ENCODE measurements around the gene GAB4. TPM values are rescaled to one million over a fixed set of nuclear protein-coding genes. Genes with fewer than 3 reads are reported as not detected.

Gene GAB4
- total RNA-seq, 4 donors from 2014 or later, result not detected

GRCh38 chr22:16970446-16970845 is 37.6 kb downstream of the GAB4 start:
- H3K36me3 ChIP-seq, result no peaks in the 10 kb centered on the region
- TF ChIP-seq, protein P1, sequence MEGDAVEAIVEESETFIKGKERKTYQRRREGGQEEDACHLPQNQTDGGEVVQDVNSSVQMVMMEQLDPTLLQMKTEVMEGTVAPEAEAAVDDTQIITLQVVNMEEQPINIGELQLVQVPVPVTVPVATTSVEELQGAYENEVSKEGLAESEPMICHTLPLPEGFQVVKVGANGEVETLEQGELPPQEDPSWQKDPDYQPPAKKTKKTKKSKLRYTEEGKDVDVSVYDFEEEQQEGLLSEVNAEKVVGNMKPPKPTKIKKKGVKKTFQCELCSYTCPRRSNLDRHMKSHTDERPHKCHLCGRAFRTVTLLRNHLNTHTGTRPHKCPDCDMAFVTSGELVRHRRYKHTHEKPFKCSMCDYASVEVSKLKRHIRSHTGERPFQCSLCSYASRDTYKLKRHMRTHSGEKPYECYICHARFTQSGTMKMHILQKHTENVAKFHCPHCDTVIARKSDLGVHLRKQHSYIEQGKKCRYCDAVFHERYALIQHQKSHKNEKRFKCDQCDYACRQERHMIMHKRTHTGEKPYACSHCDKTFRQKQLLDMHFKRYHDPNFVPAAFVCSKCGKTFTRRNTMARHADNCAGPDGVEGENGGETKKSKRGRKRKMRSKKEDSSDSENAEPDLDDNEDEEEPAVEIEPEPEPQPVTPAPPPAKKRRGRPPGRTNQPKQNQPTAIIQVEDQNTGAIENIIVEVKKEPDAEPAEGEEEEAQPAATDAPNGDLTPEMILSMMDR (IDR thresholded peaks at IDR 0.05 in 4 of 5, conservative IDR thresholded peaks at IDR 0.05 in 1 of 5), result no peak
- TF ChIP-seq POLR2A (IDR thresholded peaks at IDR 0.05), result no peak
- no peaks in the 10 kb centered on the region for H3K4me1 ChIP-seq
- H3K4me3 ChIP-seq, result no peak overlapping the region
- in situ Hi-C loops (cut with MboI; ENCODE audit: low sequenced_read_pairs in 4 of 4) (no loop called here), intact Hi-C loops (cut with DNase I; ENCODE audit: low total_unique reads) (no loop called here)
- ATAC-seq (no peak), DNase-seq (no peak)
- H3K27me3 ChIP-seq, result peaks cover 0 to 3% (median 0%) of the 10 kb centered on the region in 3 donors
- no peak overlapping the region for H3K27ac ChIP-seq
- H3K9me3 ChIP-seq, result no peaks in the 10 kb centered on the region

DNA sequence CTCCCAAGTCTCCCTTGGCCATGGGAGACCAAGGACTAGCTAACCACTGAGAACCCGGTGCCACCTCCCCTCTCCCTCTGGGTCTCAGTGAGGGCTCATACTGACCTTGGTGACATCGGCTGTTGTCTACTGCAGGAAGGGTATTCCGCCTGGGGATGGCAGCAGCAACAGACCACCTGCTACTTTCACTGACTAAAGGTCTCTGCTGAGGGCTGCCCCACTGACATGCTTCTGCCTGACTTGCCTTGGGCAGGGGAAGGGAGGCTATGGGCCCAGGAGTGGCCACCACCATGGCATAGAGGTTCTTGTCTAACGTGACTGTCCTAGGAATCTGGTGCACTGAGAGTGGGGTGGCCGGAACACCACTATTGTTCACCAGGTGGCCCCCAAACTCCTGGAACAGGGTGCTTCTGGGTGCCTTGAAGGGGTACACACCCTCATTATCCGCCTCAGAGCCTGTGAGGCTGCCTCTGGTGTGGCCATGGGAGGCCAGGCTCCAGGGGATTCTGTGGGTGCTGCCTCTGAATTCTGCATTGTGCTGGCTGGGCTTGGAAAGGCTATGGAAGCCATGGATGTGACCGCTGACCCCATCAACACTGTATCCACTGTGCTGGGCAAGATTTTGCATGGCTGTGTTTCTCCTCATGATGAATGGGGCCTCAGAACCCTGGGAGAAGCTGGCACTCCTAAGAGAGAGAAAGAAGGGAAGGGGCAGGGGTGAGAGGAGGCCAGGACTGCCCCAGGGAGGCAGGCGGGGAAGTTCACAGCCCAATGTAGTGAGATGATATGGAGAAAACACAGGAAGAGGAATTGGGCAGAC is 38.3 kb downstream of the GAB4 start:
- Histone ChIP-seq H3K4me1 (no peaks in the 10 kb centered on the region), H3K4me3 (no peak overlapping the region), H3K27me3 (peaks cover 0 to 3% (median 0%) of the 10 kb centered on the region in 3 donors), H3K27ac (no peak overlapping the region), H3K9me3 (no peaks in the 10 kb centered on the region), H3K36me3 (no peaks in the 10 kb centered on the region)
- DNase-seq (no peak), ATAC-seq (no peak)
- no peak for TF ChIP-seq POLR2A (IDR thresholded peaks at IDR 0.05)
- TF ChIP-seq, protein P1 (IDR thresholded peaks at IDR 0.05 in 4 of 5, conservative IDR thresholded peaks at IDR 0.05 in 1 of 5), result no peak
- intact Hi-C loops (cut with DNase I; ENCODE audit: low total_unique reads), result no loop called here
- in situ Hi-C loops (cut with MboI; ENCODE audit: low sequenced_read_pairs in 4 of 4), result no loop called here

GRCh38 chr22:16968218-16968595 is 39.8 kb downstream of the GAB4 start:
- in situ Hi-C loops (cut with MboI; ENCODE audit: low sequenced_read_pairs in 4 of 4) (no loop called here), intact Hi-C loops (cut with DNase I; ENCODE audit: low total_unique reads) (no loop called here)
- no peak overlapping the region for H3K4me3 ChIP-seq

GRCh38 chr22:16967453-16968217 is 40.4 kb downstream of the GAB4 start:
- H3K4me3 ChIP-seq, result no peak overlapping the region
- TF ChIP-seq, protein P1 (IDR thresholded peaks at IDR 0.05 in 4 of 5, conservative IDR thresholded peaks at IDR 0.05 in 1 of 5), result no peak
- no peak for TF ChIP-seq POLR2A (IDR thresholded peaks at IDR 0.05)
- in situ Hi-C loops (cut with MboI; ENCODE audit: low sequenced_read_pairs in 4 of 4), result no loop called here
- DNase-seq, result no peak
- H3K4me1 ChIP-seq, result no peaks in the 10 kb centered on the region
- H3K27ac ChIP-seq, result no peak overlapping the region
- H3K9me3 ChIP-seq, result no peaks in the 10 kb centered on the region
- ATAC-seq, result no peak
- H3K27me3 ChIP-seq, result no peaks in the 10 kb centered on the region
- H3K36me3 ChIP-seq, result no peaks in the 10 kb centered on the region
- intact Hi-C loops (cut with DNase I; ENCODE audit: low total_unique reads), result no loop called here

More at GRCh38 chr22:16968218-16968595, 39.8 kb downstream of the GAB4 start:
- H3K36me3 ChIP-seq, result no peaks in the 10 kb centered on the region
- DNase-seq (no peak), ATAC-seq (no peak)
- TF ChIP-seq, protein P1 (IDR thresholded peaks at IDR 0.05 in 4 of 5, conservative IDR thresholded peaks at IDR 0.05 in 1 of 5), result no peak
- TF ChIP-seq POLR2A (IDR thresholded peaks at IDR 0.05), result no peak
- no peaks in the 10 kb centered on the region for H3K9me3 ChIP-seq
- no peak overlapping the region for H3K27ac ChIP-seq
- no peaks in the 10 kb centered on the region for H3K4me1 ChIP-seq
- no peaks in the 10 kb centered on the region for H3K27me3 ChIP-seq
